IMR-90 (cell line): Measurements from ENCODE around the gene BRWD1. TPM values are rescaled to one million over a fixed set of nuclear protein-coding genes. Genes with fewer than 3 reads are reported as not detected.

ENCODE experiments used
- ATAC-seq: fragments of 200-7000 bp; cut with Tn5 transposase; 2 replicates; pipeline ENCODE4 v1.9.1; 2020; ENCODE audit warnings: low read depth, mild to moderate bottlenecking, moderate library complexity
- BruUV-seq: library from RNA; stranded (reverse); fragments of 400-500 nt; replicated peaks from 2 replicates; lab custom pipeline; 2021; lab: Mats Ljungman, UMichigan
- CTCF ChIA-PET: fragments of 300-600 bp; formaldehyde crosslinking; extraction: SDS; loops from one replicate; lab custom pipeline; 2021; ENCODE audit warnings: antibody characterized with exemption; lab: Yijun Ruan, JAX
- POLR2A ChIA-PET: fragments of 300-600 bp; sonication (Branson Sonifier 250); formaldehyde crosslinking; loops from one replicate; lab custom pipeline; 2022; ENCODE audit warnings: antibody characterized with exemption; ENCODE audit not compliant: unreplicated experiment; lab: Charles Lee
- DNase-seq: peaks from one replicate; pipeline ENCODE4 v3.0.0; 2013
- H2AFZ ChIP-seq: replicated peaks from 2 replicates; pipeline ENCODE3; 2013; ENCODE audit warnings: low read length, mild to moderate bottlenecking; ENCODE audit not compliant: poor library complexity
- H2AK5ac ChIP-seq: 2 replicates; pipeline ENCODE4 v1.6.1; 2013; ENCODE audit warnings: low read depth, low read length, inconsistent platforms
- H2AK9ac ChIP-seq: replicated peaks from 2 replicates; pipeline ENCODE3; 2013; ENCODE audit warnings: mild to moderate bottlenecking, low read depth, low read length, moderate library complexity; ENCODE audit not compliant: poor library complexity
- H2BK120ac ChIP-seq: 2 replicates; pipeline ENCODE4 v1.6.1; 2013; ENCODE audit warnings: low read depth, low read length, inconsistent platforms
- H2BK15ac ChIP-seq: 3 replicates; pipeline ENCODE4 v1.6.1; 2013; ENCODE audit warnings: low read depth, low read length, inconsistent platforms
- H2BK20ac ChIP-seq: 2 replicates; pipeline ENCODE4 v1.6.1; 2013; ENCODE audit warnings: low read depth, mild to moderate bottlenecking, inconsistent platforms, low read length, moderate library complexity
- H2BK5ac ChIP-seq: 2 replicates; pipeline ENCODE4 v1.6.1; 2013; ENCODE audit warnings: mild to moderate bottlenecking, low read depth, low read length, inconsistent platforms; ENCODE audit not compliant: poor library complexity, severe bottlenecking
- H3K14ac ChIP-seq: replicated peaks from 2 replicates; pipeline ENCODE4 v1.6.1; 2013; ENCODE audit warnings: low read depth, low read length, inconsistent platforms
- H3K18ac ChIP-seq: 2 replicates; pipeline ENCODE4 v1.6.1; 2013; ENCODE audit warnings: low read depth, low read length, control low read depth
- H3K23ac ChIP-seq: 2 replicates; pipeline ENCODE4 v1.6.1; 2013; ENCODE audit warnings: low read depth, low read length, inconsistent platforms
- H3K27ac ChIP-seq: 2 replicates; pipeline ENCODE4 v1.5.1; 2013; ENCODE audit warnings: mild to moderate bottlenecking, control low read depth, low read length; ENCODE audit not compliant: insufficient read depth
- H3K27me3 ChIP-seq: 2 replicates; pipeline ENCODE4 v1.6.1; 2013; ENCODE audit warnings: low read length; ENCODE audit not compliant: control insufficient read depth, insufficient read depth
- H3K36me3 ChIP-seq: 2 replicates; pipeline ENCODE4 v1.6.1; 2013; ENCODE audit warnings: low read length, mixed read lengths; ENCODE audit not compliant: control insufficient read depth, insufficient read depth
- H3K4ac ChIP-seq: 2 replicates; pipeline ENCODE4 v1.6.1; 2013; ENCODE audit warnings: low read depth, low read length, inconsistent platforms
- H3K4me1 ChIP-seq: 2 replicates; pipeline ENCODE4 v1.6.1; 2013; ENCODE audit warnings: low read length, mixed read lengths; ENCODE audit not compliant: control insufficient read depth, insufficient read depth
- H3K4me2 ChIP-seq: 2 replicates; pipeline ENCODE4 v1.6.1; 2013; ENCODE audit warnings: low read depth, mild to moderate bottlenecking, control low read depth, low read length, moderate library complexity
- H3K4me3 ChIP-seq: 2 replicates; pipeline ENCODE4 v1.5.1; 2013; ENCODE audit warnings: low read depth, mild to moderate bottlenecking, control low read depth, low read length, moderate library complexity; ENCODE audit not compliant: insufficient read depth
- H3K56ac ChIP-seq: 2 replicates; pipeline ENCODE4 v1.6.1; 2013; ENCODE audit warnings: low read length, inconsistent platforms; ENCODE audit not compliant: insufficient read depth; ENCODE audit errors: extremely low read depth
- H3K79me1 ChIP-seq, 2 experiments: 2 replicates each; pipeline ENCODE4 v1.6.1; 2013; ENCODE audit warnings: low read length in 2 of 2, inconsistent platforms in 1 of 2, low read depth in 1 of 2
- H3K9ac ChIP-seq: 2 replicates; pipeline ENCODE4 v1.6.1; 2013; ENCODE audit warnings: low read depth, low read length, control low read depth
- H3K9me1 ChIP-seq: 2 replicates; pipeline ENCODE4 v1.6.1; 2013; ENCODE audit warnings: low read length, inconsistent platforms; ENCODE audit not compliant: insufficient read depth
- H3K9me3 ChIP-seq: 2 replicates; pipeline ENCODE4 v1.6.1; 2013; ENCODE audit warnings: low read length; ENCODE audit not compliant: control insufficient read depth, insufficient read depth
- H4K20me1 ChIP-seq: 2 replicates; pipeline ENCODE4 v1.6.1; 2013; ENCODE audit warnings: low read length, inconsistent platforms; ENCODE audit not compliant: insufficient read depth
- H4K5ac ChIP-seq: 2 replicates; pipeline ENCODE4 v1.6.1; 2013; ENCODE audit warnings: mild to moderate bottlenecking, low read depth, low read length, control low read depth
- H4K8ac ChIP-seq, 2 experiments: 2 replicates each; pipeline ENCODE4 v1.6.1; 2013; ENCODE audit warnings: low read depth in 2 of 2, low read length in 2 of 2, control low read depth in 1 of 2, inconsistent platforms in 1 of 2
- H4K91ac ChIP-seq: 2 replicates; pipeline ENCODE4 v1.6.1; 2013; ENCODE audit warnings: low read depth, low read length, inconsistent platforms; ENCODE audit not compliant: insufficient read depth
- BHLHE40 ChIP-seq: fragments of 150-350 bp; IDR thresholded peaks from 2 replicates; pipeline ENCODE4 v1.6.1; 2016; ENCODE audit warnings: mild to moderate bottlenecking, low read depth, low read length
- CEBPB ChIP-seq: IDR thresholded peaks from 2 replicates; pipeline ENCODE4 v1.6.1; 2012; ENCODE audit warnings: low read depth, low read length, improper control_type of control experiment
- CHD1 ChIP-seq: IDR thresholded peaks from 2 replicates; pipeline ENCODE4 v1.6.1; 2012; ENCODE audit warnings: low read depth, low read length, improper control_type of control experiment
- FOS ChIP-seq: fragments of 150-350 bp; IDR thresholded peaks from 2 replicates; pipeline ENCODE4 v1.6.1; 2016; ENCODE audit warnings: low read depth, low read length
- MAFK ChIP-seq: IDR thresholded peaks from 2 replicates; pipeline ENCODE4 v1.6.1; 2012; ENCODE audit warnings: low read depth, low read length, improper control_type of control experiment
- MAZ ChIP-seq: IDR thresholded peaks from 2 replicates; pipeline ENCODE4 v1.6.1; 2012; ENCODE audit warnings: low read depth, mild to moderate bottlenecking, low read length, improper control_type of control experiment, moderate library complexity, borderline replicate concordance
- NFE2L2 ChIP-seq: fragments of 150-350 bp; IDR thresholded peaks from 2 replicates; pipeline ENCODE4 v1.6.1; 2016; ENCODE audit warnings: low read depth, mild to moderate bottlenecking, low read length
- RCOR1 ChIP-seq: IDR thresholded peaks from 2 replicates; pipeline ENCODE4 v1.6.1; 2012; ENCODE audit warnings: mild to moderate bottlenecking, low read length, improper control_type of control experiment; ENCODE audit not compliant: insufficient replicate concordance
- WGBS, 2 experiments: methylation state at CpG; one replicate each; pipeline versions ENCODE4 v1.1.5 to v1.1.7; 2013; ENCODE audit warnings: missing lambda C conversion rate in 2 of 2; ENCODE audit not compliant: insufficient read length in 1 of 2; ENCODE audit errors: extremely low coverage in 2 of 2; 5-methylcytosine and 5-hydroxymethylcytosine counted together
- dilution Hi-C: fragments of 300-500 bp; cut with HindIII; formaldehyde crosslinking; loops from one replicate; pipeline ENCODE4 v1.14.3; 2018; ENCODE audit warnings: low sequenced_read_pairs; ENCODE audit not compliant: unreplicated experiment
- in situ Hi-C: fragments of 300-500 bp; cut with MboI; formaldehyde crosslinking; loops from 3 replicates; pipeline ENCODE4 v1.14.3; 2019; ENCODE audit warnings: low sequenced_read_pairs, inconsistent platforms, mixed read lengths
- intact Hi-C: fragments of 100-400 bp; cut with micrococcal nuclease; formaldehyde crosslinking; loops from 2 replicates; pipeline ENCODE4 v1.10.0; 2022
- polyA plus RNA-seq, 3 experiments: library from polyadenylated mRNA; depleted of rRNA; stranded (reverse); fragments of >200 nt; gene quantifications; 2 replicates each; pipeline ENCODE4 v1.2.3, GENCODE V29; 2012; ENCODE audit warnings: low replicate concordance in 1 of 3
- total RNA-seq: library from RNA; depleted of rRNA; stranded (reverse); fragments of >200 nt; gene quantifications from 2 replicates; pipeline ENCODE4 v1.2.3, GENCODE V29; 2012
- TF ChIP-seq, protein P1 (sequence below): conservative IDR thresholded peaks from 2 replicates; pipeline ENCODE4 v1.5.1; 2012; ENCODE audit warnings: mild to moderate bottlenecking, low read depth, low read length, improper control_type of control experiment
- TF ChIP-seq, protein P2 (sequence below): fragments of 150-350 bp; IDR thresholded peaks from 2 replicates; pipeline ENCODE4 v1.6.1; 2017; ENCODE audit warnings: mild to moderate bottlenecking, antibody characterized with exemption, low read length, low read depth

Gene BRWD1
- total and polyA plus RNA-seq, 2 of the 4 experiments (the other 2 are of a cell fraction): 6.7 to 28.7 TPM

DNA sequence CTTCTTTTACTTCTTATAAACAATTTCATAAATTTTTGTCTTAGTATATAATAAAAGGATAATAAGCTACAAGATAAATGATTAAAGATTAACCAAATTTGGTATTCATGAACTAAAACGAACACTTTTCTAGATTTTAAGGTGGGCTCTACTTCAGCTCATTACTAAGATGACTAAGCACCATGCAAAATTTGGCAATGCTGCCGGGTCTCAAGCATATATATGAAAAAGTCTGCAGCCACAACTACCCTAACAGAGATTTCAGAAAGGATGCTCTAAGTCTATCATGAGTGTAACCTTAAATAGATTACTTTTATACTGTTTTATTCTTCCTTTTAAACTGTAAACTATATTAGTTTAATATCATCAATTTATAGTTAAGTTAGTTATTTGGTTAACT lies 47.8 kb downstream of the BRWD1 start:
- TF ChIP-seq FOS (no peak), CHD1 (no peak), NFE2L2 (no peak), RCOR1 (no peak), MAFK (no peak), BHLHE40 (no peak), CEBPB (no peak), MAZ (no peak)
- TF ChIP-seq, protein P1, sequence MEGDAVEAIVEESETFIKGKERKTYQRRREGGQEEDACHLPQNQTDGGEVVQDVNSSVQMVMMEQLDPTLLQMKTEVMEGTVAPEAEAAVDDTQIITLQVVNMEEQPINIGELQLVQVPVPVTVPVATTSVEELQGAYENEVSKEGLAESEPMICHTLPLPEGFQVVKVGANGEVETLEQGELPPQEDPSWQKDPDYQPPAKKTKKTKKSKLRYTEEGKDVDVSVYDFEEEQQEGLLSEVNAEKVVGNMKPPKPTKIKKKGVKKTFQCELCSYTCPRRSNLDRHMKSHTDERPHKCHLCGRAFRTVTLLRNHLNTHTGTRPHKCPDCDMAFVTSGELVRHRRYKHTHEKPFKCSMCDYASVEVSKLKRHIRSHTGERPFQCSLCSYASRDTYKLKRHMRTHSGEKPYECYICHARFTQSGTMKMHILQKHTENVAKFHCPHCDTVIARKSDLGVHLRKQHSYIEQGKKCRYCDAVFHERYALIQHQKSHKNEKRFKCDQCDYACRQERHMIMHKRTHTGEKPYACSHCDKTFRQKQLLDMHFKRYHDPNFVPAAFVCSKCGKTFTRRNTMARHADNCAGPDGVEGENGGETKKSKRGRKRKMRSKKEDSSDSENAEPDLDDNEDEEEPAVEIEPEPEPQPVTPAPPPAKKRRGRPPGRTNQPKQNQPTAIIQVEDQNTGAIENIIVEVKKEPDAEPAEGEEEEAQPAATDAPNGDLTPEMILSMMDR: no peak
- TF ChIP-seq, protein P2, sequence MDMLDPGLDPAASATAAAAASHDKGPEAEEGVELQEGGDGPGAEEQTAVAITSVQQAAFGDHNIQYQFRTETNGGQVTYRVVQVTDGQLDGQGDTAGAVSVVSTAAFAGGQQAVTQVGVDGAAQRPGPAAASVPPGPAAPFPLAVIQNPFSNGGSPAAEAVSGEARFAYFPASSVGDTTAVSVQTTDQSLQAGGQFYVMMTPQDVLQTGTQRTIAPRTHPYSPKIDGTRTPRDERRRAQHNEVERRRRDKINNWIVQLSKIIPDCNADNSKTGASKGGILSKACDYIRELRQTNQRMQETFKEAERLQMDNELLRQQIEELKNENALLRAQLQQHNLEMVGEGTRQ: no peak
- WGBS, 2 experiments: no CpG with 5 or more reads among the region's 2 CpGs
- Histone ChIP-seq H2BK120ac (no peak overlapping the region), H3K23ac (no peak overlapping the region), H3K4me2 (no peak overlapping the region), H2AK9ac (no peak overlapping the region), H2BK15ac (no peak overlapping the region), H3K4ac (no peak overlapping the region), H3K9ac (no peak overlapping the region), H4K91ac (no peak overlapping the region), H4K8ac (no peak overlapping the region), H3K14ac (no peak overlapping the region), H3K79me1 (peaks cover 8 to 12% of the 10 kb centered on the region in 2 experiments; a peak in 2 of 4 replicates), H3K4me1 (no peaks in the 10 kb centered on the region), H3K56ac (no peak overlapping the region), H3K9me1 (0 out of 2 replicates have a peak, but pooled peaks cover 6% of the 10 kb centered on the region), H2AFZ (no peak overlapping the region), H3K36me3 (peaks cover 33% of the 10 kb centered on the region), H3K9me3 (no peaks in the 10 kb centered on the region), H2BK5ac (no peak overlapping the region), H3K4me3 (no peak overlapping the region), H2BK20ac (no peak overlapping the region), H3K18ac (no peak overlapping the region), H2AK5ac (no peak overlapping the region), H3K27ac (no peak overlapping the region), H3K27me3 (no peaks in the 10 kb centered on the region), H4K20me1 (no peaks in the 10 kb centered on the region), H4K5ac (no peak overlapping the region)
- intact Hi-C loops: loop anchor here (10.0 kb wide), 1 partner anchor 51 kb away; no protein-coding TSS in a partner anchor
- in situ Hi-C loops: no loop called here
- ChIA-PET POLR2A (no interaction called here), CTCF (interaction anchor here (0.9 to 1.3 kb wide), 2 partner anchors 12 to 13 kb away, joined by 3 to 4 read pairs; no protein-coding TSS in a partner anchor)
- BruUV-seq: no TSS peak
- dilution Hi-C loops: no loop called here
- DNase-seq (no peak), ATAC-seq (no peak)
